ENCODE measurements around the gene DOCK1. TPM values are rescaled to one million over a fixed set of nuclear protein-coding genes. Genes with fewer than 3 reads are reported as not detected.

DOCK1 gene
- total RNA-seq, 1 donor, result 99.7 TPM

DNA sequence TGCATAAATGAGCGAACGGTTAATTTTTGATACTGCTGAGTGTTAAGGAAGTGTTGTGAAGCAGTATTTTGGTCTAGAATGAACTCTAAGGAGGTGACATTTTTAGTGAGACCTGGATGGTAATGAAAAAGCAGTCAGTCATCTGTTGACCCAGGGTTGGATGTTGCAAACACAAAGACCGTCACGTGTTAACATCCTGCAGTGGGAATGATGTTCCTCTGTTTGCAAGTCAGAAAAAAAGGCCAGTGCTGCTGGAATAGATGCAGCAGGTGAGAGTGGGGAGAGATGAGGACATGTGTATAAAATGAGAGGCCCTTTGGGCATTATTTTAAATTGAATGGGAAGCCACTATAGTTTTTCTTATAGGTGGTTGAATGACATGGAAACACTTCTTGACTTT, 251.9 kb downstream of the DOCK1 start:
- no peak overlapping the region for H3K4me3 ChIP-seq (ENCODE audit: low read depth, low read length)
- no peak for DNase-seq (ENCODE audit: low read depth)
- TF ChIP-seq, protein P1, sequence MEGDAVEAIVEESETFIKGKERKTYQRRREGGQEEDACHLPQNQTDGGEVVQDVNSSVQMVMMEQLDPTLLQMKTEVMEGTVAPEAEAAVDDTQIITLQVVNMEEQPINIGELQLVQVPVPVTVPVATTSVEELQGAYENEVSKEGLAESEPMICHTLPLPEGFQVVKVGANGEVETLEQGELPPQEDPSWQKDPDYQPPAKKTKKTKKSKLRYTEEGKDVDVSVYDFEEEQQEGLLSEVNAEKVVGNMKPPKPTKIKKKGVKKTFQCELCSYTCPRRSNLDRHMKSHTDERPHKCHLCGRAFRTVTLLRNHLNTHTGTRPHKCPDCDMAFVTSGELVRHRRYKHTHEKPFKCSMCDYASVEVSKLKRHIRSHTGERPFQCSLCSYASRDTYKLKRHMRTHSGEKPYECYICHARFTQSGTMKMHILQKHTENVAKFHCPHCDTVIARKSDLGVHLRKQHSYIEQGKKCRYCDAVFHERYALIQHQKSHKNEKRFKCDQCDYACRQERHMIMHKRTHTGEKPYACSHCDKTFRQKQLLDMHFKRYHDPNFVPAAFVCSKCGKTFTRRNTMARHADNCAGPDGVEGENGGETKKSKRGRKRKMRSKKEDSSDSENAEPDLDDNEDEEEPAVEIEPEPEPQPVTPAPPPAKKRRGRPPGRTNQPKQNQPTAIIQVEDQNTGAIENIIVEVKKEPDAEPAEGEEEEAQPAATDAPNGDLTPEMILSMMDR (IDR thresholded peaks at IDR 0.05; ENCODE audit: insufficient read depth, low read depth, low read length), result no peak

DNA sequence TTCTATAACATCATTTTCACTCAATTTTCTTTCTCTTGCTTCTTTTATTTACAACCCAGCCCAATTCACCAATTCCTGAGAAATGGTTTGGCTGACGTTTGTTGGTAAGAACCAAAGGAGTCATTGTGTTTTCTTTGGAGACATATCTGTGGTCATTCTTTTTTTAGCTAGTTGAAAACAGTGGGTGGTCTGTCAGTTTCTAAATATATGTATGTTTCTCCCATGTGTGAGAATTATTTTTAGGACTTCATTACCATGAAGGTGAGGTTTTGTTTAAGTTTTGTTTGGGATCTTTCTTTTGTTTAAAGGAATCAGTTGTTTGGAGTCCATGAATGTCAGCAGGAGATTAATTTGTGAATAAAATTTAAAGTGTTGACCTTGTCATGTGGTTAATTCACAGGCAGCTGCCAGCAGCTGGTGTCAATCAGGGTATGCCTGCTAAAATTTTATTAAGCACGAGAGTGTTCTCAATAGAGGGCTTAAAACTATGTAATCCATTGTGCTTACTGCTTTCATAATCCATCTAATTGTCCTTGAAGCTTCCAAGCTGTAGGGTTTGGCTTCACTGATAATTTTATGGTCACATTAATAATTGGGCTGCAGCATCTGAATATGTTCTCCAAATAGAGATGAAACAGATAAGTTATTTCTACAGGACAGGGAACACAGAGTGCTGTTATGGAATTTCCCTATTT, 252.4 kb downstream of the DOCK1 start:
- TF ChIP-seq, protein P1 (IDR thresholded peaks at IDR 0.05; ENCODE audit: insufficient read depth, low read depth, low read length), result no peak
- H3K4me3 ChIP-seq (ENCODE audit: low read depth, low read length), result no peak overlapping the region
- DNase-seq (ENCODE audit: low read depth), result no peak

DNA sequence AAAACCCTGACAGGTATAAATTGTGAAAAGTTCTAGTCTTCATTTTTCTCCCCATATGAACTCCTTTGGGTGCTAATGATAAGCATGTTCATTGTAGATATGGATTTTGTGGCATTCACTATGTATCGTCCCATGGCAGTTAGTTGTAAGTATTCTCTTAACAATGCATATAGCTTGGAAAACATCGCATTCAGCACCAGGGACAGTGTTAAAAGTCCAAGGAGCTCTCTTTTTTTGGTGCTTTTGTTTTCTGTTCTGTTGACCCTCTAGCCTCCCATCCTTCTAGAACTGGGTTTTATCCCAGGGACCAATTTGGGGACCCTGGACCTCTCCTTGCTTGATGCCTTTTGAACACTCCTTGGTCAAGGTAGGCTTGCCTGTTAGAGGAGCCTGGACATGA, 253.4 kb downstream of the DOCK1 start:
- DNase-seq (ENCODE audit: low read depth), result no peak
- TF ChIP-seq, protein P1 (IDR thresholded peaks at IDR 0.05; ENCODE audit: insufficient read depth, low read depth, low read length), result no peak
- H3K4me3 ChIP-seq (ENCODE audit: low read depth, low read length), result no peak overlapping the region

DNA sequence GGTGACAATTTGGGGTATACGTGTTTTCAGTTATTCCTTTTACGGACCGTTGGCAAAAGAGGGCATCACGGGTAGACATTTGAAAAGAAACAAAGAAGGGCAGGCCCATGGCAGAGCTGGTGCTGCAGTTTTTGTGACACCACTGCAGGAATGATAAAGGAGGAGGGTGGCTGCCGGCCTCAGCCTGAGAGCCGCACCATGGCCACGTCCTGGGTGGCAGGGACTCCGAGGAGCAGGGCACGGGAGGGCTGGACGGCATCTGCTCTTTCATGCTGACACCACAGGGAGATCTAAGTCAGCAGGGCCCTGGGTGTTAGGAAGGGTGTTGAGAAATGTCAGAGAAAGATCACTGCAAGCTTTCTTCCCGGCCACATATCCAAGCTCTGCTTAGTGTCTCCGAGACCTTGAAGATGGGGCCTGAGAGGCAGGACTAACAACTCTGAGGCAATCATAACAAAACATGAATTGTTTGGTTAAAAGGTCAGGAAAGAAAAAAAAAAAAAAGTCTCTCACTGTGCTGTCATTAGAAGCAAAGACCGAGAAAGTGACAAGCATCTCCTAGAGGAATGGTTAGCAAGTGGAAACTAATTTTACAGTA, 254.5 kb downstream of the DOCK1 start:
- H3K4me3 ChIP-seq (ENCODE audit: low read depth, low read length), result no peak overlapping the region
- DNase-seq (ENCODE audit: low read depth), result peak; percentile 73
- TF ChIP-seq, protein P1 (IDR thresholded peaks at IDR 0.05; ENCODE audit: insufficient read depth, low read depth, low read length), result no peak

DNA sequence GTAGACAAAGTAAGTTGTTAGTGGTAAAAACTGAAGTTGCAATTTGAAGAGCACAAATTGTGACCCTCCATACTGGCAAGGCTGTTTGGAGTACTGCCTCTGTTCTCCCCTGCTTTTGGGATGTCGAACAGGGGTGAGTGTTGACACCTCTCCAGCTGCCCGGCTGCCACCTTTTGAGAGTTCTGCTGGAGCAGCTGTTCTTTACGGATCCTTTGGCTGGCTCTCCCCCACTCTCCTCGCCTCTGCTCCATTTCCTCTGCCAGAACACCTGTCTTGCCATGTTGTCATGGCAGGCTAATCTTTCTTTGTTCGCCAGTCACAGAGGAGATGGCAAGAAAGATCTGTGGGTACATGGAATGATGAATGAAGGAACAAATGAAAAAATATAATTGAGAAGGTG, 256.3 kb downstream of the DOCK1 start:
- H3K4me3 ChIP-seq (ENCODE audit: low read depth, low read length), result no peak overlapping the region
- no peak for DNase-seq (ENCODE audit: low read depth)
- TF ChIP-seq, protein P1 (IDR thresholded peaks at IDR 0.05; ENCODE audit: insufficient read depth, low read depth, low read length), result no peak

DNA sequence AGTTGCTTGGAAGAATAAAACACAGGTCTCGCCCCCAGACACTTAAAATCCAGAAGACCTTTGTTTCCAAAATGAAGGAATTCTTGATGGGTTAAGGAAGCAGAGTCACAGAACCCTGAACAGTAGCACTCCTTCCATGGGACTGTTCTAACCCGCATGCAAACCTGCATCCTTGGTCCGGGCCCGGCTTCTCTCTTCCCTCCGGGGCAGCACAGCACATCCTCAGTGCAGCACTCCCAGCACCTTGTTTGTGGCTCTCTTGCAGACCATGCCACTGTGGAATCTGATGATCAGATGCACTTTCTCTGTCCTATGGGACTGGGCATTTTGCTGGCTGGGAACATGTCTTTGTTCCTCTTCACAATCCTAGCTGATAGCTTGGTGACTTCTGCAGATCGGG, 257.6 kb downstream of the DOCK1 start:
- TF ChIP-seq, protein P1 (IDR thresholded peaks at IDR 0.05; ENCODE audit: insufficient read depth, low read depth, low read length), result no peak
- H3K4me3 ChIP-seq (ENCODE audit: low read depth, low read length), result no peak overlapping the region
- DNase-seq (ENCODE audit: low read depth), result no peak

Measured in fibroblast of villous mesenchyme (primary cell).